Esophagus muscularis mucosa (tissue), 4 donors: ENCODE data around the gene NEURL2.

Experiments used
- EP300 ChIP-seq: sonication (generic); formaldehyde crosslinking; IDR thresholded peaks from one replicate; pipeline ENCODE4 v1.6.1; 2017; ENCODE audit warnings: antibody characterized with exemption
- POLR2A ChIP-seq: fragments of 450-650 bp; IDR thresholded peaks from one replicate; pipeline ENCODE4 v1.6.1; 2017; ENCODE audit warnings: antibody characterized with exemption, moderate library complexity, mild to moderate bottlenecking, low read depth
- POLR2AphosphoS5 ChIP-seq, 2 donors: sonication (generic); formaldehyde crosslinking; IDR thresholded peaks; one replicate each; pipeline ENCODE4 v1.6.1; 2017; ENCODE audit warnings: antibody characterized with exemption in 2 of 2
- TF ChIP-seq, protein P1 (sequence below), 3 experiments: fragments of 200-600 bp in 2 of 3; fragments of 450-650 bp in 1 of 3; sonication (generic) in 2 of 3; IDR thresholded peaks; one replicate each; pipeline ENCODE4 v1.5.1; 2017 to 2019; ENCODE audit warnings: antibody characterized with exemption in 3 of 3, mild to moderate bottlenecking in 2 of 3, moderate library complexity in 1 of 3

DNA sequence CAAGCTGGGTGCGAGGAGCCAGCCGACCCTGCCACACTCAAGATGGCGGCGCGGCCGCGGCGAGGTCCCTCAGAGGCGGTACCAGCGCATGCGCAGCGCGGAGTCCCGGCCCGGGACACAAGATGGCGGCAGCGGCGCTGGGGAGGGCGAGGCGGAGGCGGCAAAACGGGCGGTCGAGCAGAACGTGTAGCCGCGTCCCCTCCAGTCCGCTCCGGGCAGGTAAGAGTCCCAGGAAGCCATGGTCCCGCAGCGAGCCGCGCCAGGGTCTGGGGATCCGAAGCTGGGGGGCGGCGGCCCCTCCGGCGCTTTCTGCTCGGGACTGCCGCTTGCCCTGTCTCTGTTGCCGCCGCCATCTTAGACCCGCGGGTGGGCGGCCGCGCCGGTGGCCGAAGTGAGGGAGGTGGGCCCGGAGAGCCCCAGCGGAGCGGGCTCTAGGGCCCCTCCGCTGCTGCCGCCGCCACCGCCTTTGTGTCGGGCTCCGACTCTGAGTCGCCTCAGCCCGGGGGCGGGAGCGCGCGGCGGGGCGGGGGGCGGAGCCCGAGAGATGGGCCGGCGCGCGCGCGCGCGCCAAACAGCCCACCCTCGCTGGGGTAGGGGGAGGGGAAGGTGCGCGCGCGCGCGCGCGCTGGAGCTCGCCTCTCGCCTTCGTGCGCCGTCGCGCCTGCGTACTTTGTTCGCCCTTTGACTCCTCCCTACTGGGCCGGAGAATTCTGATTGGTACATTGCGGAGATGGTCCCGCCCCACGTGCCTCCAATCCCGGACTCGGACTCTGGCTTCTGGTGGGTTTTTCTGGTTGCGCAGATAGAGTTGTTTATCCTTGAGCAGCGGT, 43.8 kb upstream of the NEURL2 start, which contains the start of gene PCIF1:
- TF ChIP-seq, protein P1, sequence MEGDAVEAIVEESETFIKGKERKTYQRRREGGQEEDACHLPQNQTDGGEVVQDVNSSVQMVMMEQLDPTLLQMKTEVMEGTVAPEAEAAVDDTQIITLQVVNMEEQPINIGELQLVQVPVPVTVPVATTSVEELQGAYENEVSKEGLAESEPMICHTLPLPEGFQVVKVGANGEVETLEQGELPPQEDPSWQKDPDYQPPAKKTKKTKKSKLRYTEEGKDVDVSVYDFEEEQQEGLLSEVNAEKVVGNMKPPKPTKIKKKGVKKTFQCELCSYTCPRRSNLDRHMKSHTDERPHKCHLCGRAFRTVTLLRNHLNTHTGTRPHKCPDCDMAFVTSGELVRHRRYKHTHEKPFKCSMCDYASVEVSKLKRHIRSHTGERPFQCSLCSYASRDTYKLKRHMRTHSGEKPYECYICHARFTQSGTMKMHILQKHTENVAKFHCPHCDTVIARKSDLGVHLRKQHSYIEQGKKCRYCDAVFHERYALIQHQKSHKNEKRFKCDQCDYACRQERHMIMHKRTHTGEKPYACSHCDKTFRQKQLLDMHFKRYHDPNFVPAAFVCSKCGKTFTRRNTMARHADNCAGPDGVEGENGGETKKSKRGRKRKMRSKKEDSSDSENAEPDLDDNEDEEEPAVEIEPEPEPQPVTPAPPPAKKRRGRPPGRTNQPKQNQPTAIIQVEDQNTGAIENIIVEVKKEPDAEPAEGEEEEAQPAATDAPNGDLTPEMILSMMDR (IDR thresholded peaks at IDR 0.05), result no peak
- TF ChIP-seq POLR2A (peak; percentile 85), EP300 (no peak), POLR2AphosphoS5 (IDR thresholded peaks at IDR 0.05) (peak; percentile 98 to 99)
